HepG2 (cell line): Measurements from ENCODE around the gene NOTUM. TPM values are rescaled to one million over a fixed set of nuclear protein-coding genes. Genes with fewer than 3 reads are reported as not detected.

Source experiments
- AGO2 ChIP-seq: fragments of 200-400 bp; formaldehyde crosslinking; optimal IDR thresholded peaks from 2 replicates; pipeline ENCODE3; 2017; ENCODE audit warnings: mild to moderate bottlenecking, low read depth, low read length, moderate library complexity
- GATAD2A ChIP-seq: IDR thresholded peaks from 2 replicates; pipeline ENCODE4 v1.6.1; 2016
- IRF1 ChIP-seq: sonication (generic); formaldehyde crosslinking; IDR thresholded peaks from 2 replicates; pipeline ENCODE4 v1.4.0; 2020; ENCODE audit warnings: low read depth, mild to moderate bottlenecking, missing genetic modification reagents
- KAT2B ChIP-seq: fragments of 150-350 bp; IDR thresholded peaks from 2 replicates; pipeline ENCODE4 v1.6.1; 2014; ENCODE audit warnings: low read depth, low read length, borderline replicate concordance
- KDM2A ChIP-seq: sonication (generic); formaldehyde crosslinking; IDR thresholded peaks from 2 replicates; pipeline ENCODE4 v1.4.0; 2020; ENCODE audit warnings: low read depth, missing genetic modification reagents, borderline replicate concordance
- MYC ChIP-seq: sonication (generic); formaldehyde crosslinking; IDR thresholded peaks from 2 replicates; pipeline ENCODE4 v1.9.0; 2021; ENCODE audit warnings: missing genetic modification reagents, borderline replicate concordance
- MZF1 ChIP-seq: sonication (generic); formaldehyde crosslinking; IDR thresholded peaks from 2 replicates; pipeline ENCODE4 v1.8.1; 2023; ENCODE audit warnings: mild to moderate bottlenecking, missing genetic modification reagents, borderline replicate concordance
- SP5 ChIP-seq: IDR thresholded peaks from 2 replicates; pipeline ENCODE4 v1.6.1; 2016; ENCODE audit warnings: low read depth, borderline replicate concordance
- YEATS2 ChIP-seq: sonication (generic); formaldehyde crosslinking; IDR thresholded peaks from 2 replicates; pipeline ENCODE4 v1.4.0; 2020; ENCODE audit warnings: missing genetic modification reagents, borderline replicate concordance
- ZFAT ChIP-seq: sonication (generic); formaldehyde crosslinking; conservative IDR thresholded peaks from 2 replicates; pipeline ENCODE4 v1.8.1; 2023; ENCODE audit warnings: missing genetic modification reagents, inconsistent platforms
- ZNF24 ChIP-seq: fragments of 450-650 bp; IDR thresholded peaks from 2 replicates; pipeline ENCODE4 v1.6.1; 2017; ENCODE audit warnings: antibody characterized with exemption, mild to moderate bottlenecking
- ZNF430 ChIP-seq: sonication (generic); formaldehyde crosslinking; IDR thresholded peaks from 2 replicates; pipeline ENCODE4 v1.9.0; 2021; ENCODE audit warnings: mild to moderate bottlenecking, missing genetic modification reagents
- ZNF441 ChIP-seq: sonication (generic); formaldehyde crosslinking; IDR thresholded peaks from 2 replicates; pipeline ENCODE4 v1.7.0; 2021; ENCODE audit warnings: missing genetic modification reagents, borderline replicate concordance
- ZNF460 ChIP-seq: sonication (generic); formaldehyde crosslinking; IDR thresholded peaks from 2 replicates; pipeline ENCODE4 v1.5.1; 2020; ENCODE audit warnings: missing genetic modification reagents, mild to moderate bottlenecking, borderline replicate concordance
- ZNF552 ChIP-seq: sonication (generic); formaldehyde crosslinking; IDR thresholded peaks from 2 replicates; pipeline ENCODE4 v1.9.0; 2022; ENCODE audit warnings: missing genetic modification reagents, mild to moderate bottlenecking, borderline replicate concordance
- ZNF574 ChIP-seq: sonication (generic); formaldehyde crosslinking; IDR thresholded peaks from 2 replicates; pipeline ENCODE4 v1.4.0; 2020; ENCODE audit warnings: missing genetic modification reagents
- ZNF672 ChIP-seq: sonication (generic); formaldehyde crosslinking; IDR thresholded peaks from 2 replicates; pipeline ENCODE4 v1.8.1; 2022; ENCODE audit warnings: missing genetic modification reagents
- ZNF704 ChIP-seq: sonication (generic); formaldehyde crosslinking; IDR thresholded peaks from 2 replicates; pipeline ENCODE4 v1.8.1; 2023; ENCODE audit warnings: mild to moderate bottlenecking, inconsistent platforms, moderate library complexity, missing genetic modification reagents, borderline replicate concordance
- ZNF737 ChIP-seq: sonication (generic); formaldehyde crosslinking; IDR thresholded peaks from 2 replicates; pipeline ENCODE4 v1.5.0; 2020; ENCODE audit warnings: missing genetic modification reagents, mild to moderate bottlenecking, borderline replicate concordance
- ZSCAN21 ChIP-seq: sonication (generic); formaldehyde crosslinking; IDR thresholded peaks from 2 replicates; pipeline ENCODE4 v1.8.0; 2022; ENCODE audit warnings: mild to moderate bottlenecking, missing genetic modification reagents, moderate library complexity, borderline replicate concordance
- polyA plus RNA-seq, 8 experiments: library from polyadenylated mRNA; depleted of rRNA in 3 of 8; stranded (reverse) in 7 of 8; unstranded in 1 of 8; fragments of >200 nt; fragmentation: Illumina TruSeq in 4 of 8; extraction: Trizol in 4 of 8; gene quantifications; 2 replicates each; pipeline versions ENCODE4 v1.2.1 to v1.2.3, GENCODE V29; 2011 to 2016; ENCODE audit warnings: low read depth in 4 of 8, missing spikeins in 1 of 8, mixed read lengths in 1 of 8; ENCODE audit not compliant: insufficient read depth in 1 of 8
- total RNA-seq, 5 experiments: library from RNA; depleted of rRNA; stranded (reverse); fragments of >200 nt; fragmentation: Illumina TruSeq; extraction: Trizol; gene quantifications; 2 replicates each; pipeline ENCODE4 v1.2.3, GENCODE V29; 2016; ENCODE audit warnings: low read depth in 1 of 5
- TF ChIP-seq, protein P1 (sequence below): sonication (generic); formaldehyde crosslinking; IDR thresholded peaks from 2 replicates; pipeline ENCODE4 v1.4.0; 2020; ENCODE audit warnings: missing genetic modification reagents, borderline replicate concordance

NOTUM gene
- total and polyA plus RNA-seq, 2 of the 13 experiments (the other 11 are each of a cell fraction or from before 2014, with no cell fraction given), result 150 to 160 TPM

- TF ChIP-seq YEATS2 (CRISPR knock-in tag) (no peak), ZNF704 (CRISPR knock-in tag) (no peak; the same call in 1 of the 2 replicates), KAT2B (no peak), ZNF737 (CRISPR knock-in tag) (0 out of 2 replicates have a peak, but pooled peaks have one; percentile 58), ZNF24 (no peak), MZF1 (CRISPR knock-in tag) (0 out of 2 replicates have a peak, but pooled peaks have one; percentile 37), ZNF441 (CRISPR knock-in tag) (no peak), IRF1 (CRISPR knock-in tag) (no peak), ZFAT (no peak), MYC (CRISPR knock-in tag) (peak; percentile 38), AGO2 (peak; percentile 99), ZNF430 (CRISPR knock-in tag) (peak; percentile 88), ZNF460 (CRISPR knock-in tag) (no peak; the same call in 1 of the 2 replicates), ZNF672 (CRISPR knock-in tag) (no peak; the same call in 1 of the 2 replicates), ZSCAN21 (CRISPR knock-in tag) (0 out of 2 replicates have a peak, but pooled peaks have one; percentile 59), SP5 (CRISPR knock-in tag) (peak; percentile 79), ZNF552 (CRISPR knock-in tag) (no peak), GATAD2A (no peak; the same call in 1 of the 2 replicates), ZNF574 (CRISPR knock-in tag) (no peak; the same call in 1 of the 2 replicates), KDM2A (peak; percentile 26)
- TF ChIP-seq, protein P1, sequence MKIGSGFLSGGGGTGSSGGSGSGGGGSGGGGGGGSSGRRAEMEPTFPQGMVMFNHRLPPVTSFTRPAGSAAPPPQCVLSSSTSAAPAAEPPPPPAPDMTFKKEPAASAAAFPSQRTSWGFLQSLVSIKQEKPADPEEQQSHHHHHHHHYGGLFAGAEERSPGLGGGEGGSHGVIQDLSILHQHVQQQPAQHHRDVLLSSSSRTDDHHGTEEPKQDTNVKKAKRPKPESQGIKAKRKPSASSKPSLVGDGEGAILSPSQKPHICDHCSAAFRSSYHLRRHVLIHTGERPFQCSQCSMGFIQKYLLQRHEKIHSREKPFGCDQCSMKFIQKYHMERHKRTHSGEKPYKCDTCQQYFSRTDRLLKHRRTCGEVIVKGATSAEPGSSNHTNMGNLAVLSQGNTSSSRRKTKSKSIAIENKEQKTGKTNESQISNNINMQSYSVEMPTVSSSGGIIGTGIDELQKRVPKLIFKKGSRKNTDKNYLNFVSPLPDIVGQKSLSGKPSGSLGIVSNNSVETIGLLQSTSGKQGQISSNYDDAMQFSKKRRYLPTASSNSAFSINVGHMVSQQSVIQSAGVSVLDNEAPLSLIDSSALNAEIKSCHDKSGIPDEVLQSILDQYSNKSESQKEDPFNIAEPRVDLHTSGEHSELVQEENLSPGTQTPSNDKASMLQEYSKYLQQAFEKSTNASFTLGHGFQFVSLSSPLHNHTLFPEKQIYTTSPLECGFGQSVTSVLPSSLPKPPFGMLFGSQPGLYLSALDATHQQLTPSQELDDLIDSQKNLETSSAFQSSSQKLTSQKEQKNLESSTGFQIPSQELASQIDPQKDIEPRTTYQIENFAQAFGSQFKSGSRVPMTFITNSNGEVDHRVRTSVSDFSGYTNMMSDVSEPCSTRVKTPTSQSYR (CRISPR knock-in tag), result peak; percentile 98
Observed at GRCh38 chr17:81999976-82000802, 39.2 kb upstream of the NOTUM start (continued).
